ENCODE data around the gene EZH1. TPM values are rescaled to one million over a fixed set of nuclear protein-coding genes. Genes with fewer than 3 reads are reported as not detected.

EZH1 gene
- polyA plus RNA-seq, 1 donor from 2014 or later = 52.5 TPM

GRCh38 chr17:42690596-42690995 is 54.2 kb downstream of the EZH1 start:
- Histone ChIP-seq H3K79me2 (replicated peaks; ENCODE audit: insufficient read depth, low read length) (no peaks in the 10 kb centered on the region), H3K9me2 (ENCODE audit: insufficient read depth, low read length) (no peaks in the 10 kb centered on the region), H3K9me3 (ENCODE audit: low read length) (no peaks in the 10 kb centered on the region), H3K36me3 (ENCODE audit: insufficient read depth, low read length) (no peaks in the 10 kb centered on the region), H3K4me2 (ENCODE audit: low read length) (no peak overlapping the region), H4K20me1 (ENCODE audit: insufficient read depth) (no peaks in the 10 kb centered on the region), H3K9ac (ENCODE audit: low read length) (no peak overlapping the region), H3K27me3 (ENCODE audit: insufficient read depth, low read depth, low read length) (no peaks in the 10 kb centered on the region), H3F3A (ENCODE audit: insufficient read depth, low read length, poor library complexity, severe bottlenecking) (no peaks in the 10 kb centered on the region), H3K27ac (ENCODE audit: low read length) (no peak overlapping the region), H3K4me3 (ENCODE audit: low read length) (no peak overlapping the region), H2AFZ (ENCODE audit: low read depth, low read length) (no peak overlapping the region)
- TF ChIP-seq MXI1 (conservative IDR thresholded peaks at IDR 0.05; ENCODE audit: poor library complexity, severe bottlenecking) (no peak), POLR2AphosphoS5 (IDR thresholded peaks at IDR 0.05) (no peak), SMC3 (conservative IDR thresholded peaks at IDR 0.05; ENCODE audit: poor library complexity) (no peak), EP300 (conservative IDR thresholded peaks at IDR 0.05; ENCODE audit: poor library complexity, severe bottlenecking) (no peak), RAD21 (conservative IDR thresholded peaks at IDR 0.05) (no peak), REST (IDR thresholded peaks at IDR 0.05; ENCODE audit: borderline replicate concordance) (no peak), TAF1 (IDR thresholded peaks at IDR 0.05; ENCODE audit: low read depth) (no peak), CTCF (IDR thresholded peaks at IDR 0.05; ENCODE audit: poor library complexity, severe bottlenecking) (no peak)

GRCh38 chr17:42687707-42688320 is 57.0 kb downstream of the EZH1 start:
- Histone ChIP-seq H3K36me3 (ENCODE audit: insufficient read depth, low read length) (no peaks in the 10 kb centered on the region), H3K27ac (ENCODE audit: low read length) (no peak overlapping the region)

More at GRCh38 chr17:42687707-42688320, 57.0 kb downstream of the EZH1 start:
- Histone ChIP-seq H3K4me3 (ENCODE audit: low read length) (no peak overlapping the region), H3K79me2 (replicated peaks; ENCODE audit: insufficient read depth, low read length) (peaks cover 4% of the 10 kb centered on the region), H4K20me1 (ENCODE audit: insufficient read depth) (no peaks in the 10 kb centered on the region), H2AFZ (ENCODE audit: low read depth, low read length) (no peak overlapping the region), H3K9ac (ENCODE audit: low read length) (no peak overlapping the region), H3K27me3 (ENCODE audit: insufficient read depth, low read depth, low read length) (no peaks in the 10 kb centered on the region), H3K9me2 (ENCODE audit: insufficient read depth, low read length) (no peaks in the 10 kb centered on the region), H3F3A (ENCODE audit: insufficient read depth, low read length, poor library complexity, severe bottlenecking) (no peaks in the 10 kb centered on the region), H3K9me3 (ENCODE audit: low read length) (no peaks in the 10 kb centered on the region), H3K4me2 (ENCODE audit: low read length) (no peak overlapping the region)
- TF ChIP-seq EZH2 (IDR thresholded peaks at IDR 0.05; ENCODE audit: borderline replicate concordance, insufficient read depth, low read length, poor library complexity, severe bottlenecking) (no peak), TAF1 (IDR thresholded peaks at IDR 0.05; ENCODE audit: low read depth) (no peak), POLR2AphosphoS5 (IDR thresholded peaks at IDR 0.05) (no peak), REST (IDR thresholded peaks at IDR 0.05; ENCODE audit: borderline replicate concordance) (no peak), MXI1 (conservative IDR thresholded peaks at IDR 0.05; ENCODE audit: poor library complexity, severe bottlenecking) (no peak)
